Peyer's patch (tissue), 4 donors: ENCODE results near the gene NFE2L2. TPM values are rescaled to one million over a fixed set of nuclear protein-coding genes. Genes with fewer than 3 reads are reported as not detected.

Experiments
- DNase-seq, 3 donors: peaks; one replicate each; pipeline ENCODE4 v3.0.0-alpha.2; 2017 to 2019
- H3K27ac ChIP-seq, 4 donors: fragments of 200-600 bp; sonication (generic); one replicate each; pipeline ENCODE4 v1.5.1; 2016 to 2019
- H3K27me3 ChIP-seq, 2 donors: fragments of 200-600 bp; sonication (generic); one replicate each; pipeline ENCODE4 v1.5.1; 2019
- H3K36me3 ChIP-seq, 3 donors: fragments of 200-600 bp; sonication (generic); one replicate each; pipeline ENCODE4 v1.5.1; 2016 to 2019
- H3K4me1 ChIP-seq, 4 donors: fragments of 200-600 bp; sonication (generic); one replicate each; pipeline ENCODE4 v1.5.1; 2016 to 2019
- H3K4me3 ChIP-seq, 4 donors: fragments of 200-600 bp; sonication (generic); 1 replicate in 3 of 4; 2 replicates in 1 of 4; pipeline ENCODE4 v1.5.1; 2016 to 2019; ENCODE audit warnings: mild to moderate bottlenecking in 1 of 4
- H3K9me3 ChIP-seq, 4 donors: fragments of 200-600 bp; sonication (generic); one replicate each; pipeline ENCODE4 v1.5.1; 2016 to 2019; ENCODE audit warnings: mild to moderate bottlenecking in 1 of 4
- CTCF ChIP-seq, 6 experiments: fragments of 450-650 bp in 4 of 6; fragments of 200-600 bp in 2 of 6; sonication (generic) in 1 of 6; IDR thresholded peaks; one replicate each; pipeline ENCODE4 v1.5.1; 2017 to 2019; ENCODE audit warnings: antibody characterized with exemption in 6 of 6, mild to moderate bottlenecking in 3 of 6, moderate library complexity in 1 of 6
- POLR2A ChIP-seq, 2 donors: fragments of 450-650 bp; IDR thresholded peaks; one replicate each; pipeline ENCODE4 v1.5.1; 2017; ENCODE audit warnings: antibody characterized with exemption in 2 of 2, mild to moderate bottlenecking in 2 of 2, moderate library complexity in 2 of 2
- total RNA-seq, 4 donors: library from RNA; depleted of rRNA; stranded (reverse); fragments of >200 nt; gene quantifications; one replicate each; pipeline ENCODE4 v1.1.0, GENCODE V29; 2016

Gene NFE2L2
- total RNA-seq, 4 donors from 2014 or later: 85.3 to 162 (median 108) TPM

- no peaks in the 10 kb centered on the region for H3K36me3 ChIP-seq
- H3K4me3 ChIP-seq: peak overlapping the region; percentile 75 to 100 (median 97)
- H3K4me1 ChIP-seq: peaks cover 0 to 38% (median 11%) of the 10 kb centered on the region in 4 donors
- H3K9me3 ChIP-seq: no peaks in the 10 kb centered on the region
- peak overlapping the region; percentile 96 to 100 (median 100) for H3K27ac ChIP-seq
- DNase-seq: peak; percentile 97 to 99 (median 99)
- no peaks in the 10 kb centered on the region for H3K27me3 ChIP-seq
- TF ChIP-seq POLR2A (IDR thresholded peaks at IDR 0.05) (peak; percentile 78 to 84), CTCF (IDR thresholded peaks at IDR 0.05) (peak; percentile 76 to 98 (median 91))
These were observed 897 bp downstream of the NFE2L2 start for GRCh38 chr2:177263451-177264208.

GRCh38 chr2:177262958-177263450, 1.5 kb downstream of the NFE2L2 start:
- H3K9me3 ChIP-seq: no peaks in the 10 kb centered on the region
- H3K4me1 ChIP-seq: peaks cover 0 to 39% (median 11%) of the 10 kb centered on the region in 4 donors
- TF ChIP-seq CTCF (IDR thresholded peaks at IDR 0.05) (no peak), POLR2A (IDR thresholded peaks at IDR 0.05) (no peak)

GRCh38 chr2:177262092-177262491, 2.4 kb downstream of the NFE2L2 start:
- Histone ChIP-seq H3K36me3 (no peaks in the 10 kb centered on the region), H3K4me1 (peaks cover 4 to 46% (median 13%) of the 10 kb centered on the region in 4 donors), H3K27ac (peak overlapping the region; percentile 96 to 100 (median 100)), H3K9me3 (no peaks in the 10 kb centered on the region), H3K4me3 (peak overlapping the region; percentile 75 to 100 (median 97)), H3K27me3 (no peaks in the 10 kb centered on the region)
- TF ChIP-seq CTCF (IDR thresholded peaks at IDR 0.05) (no peak), POLR2A (IDR thresholded peaks at IDR 0.05) (no peak)
- DNase-seq: no peak

More at GRCh38 chr2:177262958-177263450, 1.5 kb downstream of the NFE2L2 start:
- H3K4me3 ChIP-seq: peak overlapping the region; percentile 75 to 100 (median 97)
- H3K27ac ChIP-seq: peak overlapping the region; percentile 96 to 100 (median 100)
- H3K27me3 ChIP-seq: no peaks in the 10 kb centered on the region
- DNase-seq: no peak
- H3K36me3 ChIP-seq: no peaks in the 10 kb centered on the region

GRCh38 chr2:177261116-177262060, 3.1 kb downstream of the NFE2L2 start:
- DNase-seq: no peak

More at GRCh38 chr2:177261116-177262060, 3.1 kb downstream of the NFE2L2 start:
- Histone ChIP-seq H3K36me3 (no peaks in the 10 kb centered on the region), H3K9me3 (no peaks in the 10 kb centered on the region), H3K27ac (peak overlapping the region in 3 of 4 donors; percentile 96 to 100 (median 100)), H3K27me3 (no peaks in the 10 kb centered on the region), H3K4me3 (peak overlapping the region; percentile 75 to 100 (median 97)), H3K4me1 (peaks cover 8 to 48% (median 20%) of the 10 kb centered on the region in 4 donors)
- TF ChIP-seq CTCF (IDR thresholded peaks at IDR 0.05) (no peak), POLR2A (IDR thresholded peaks at IDR 0.05) (no peak)
